Measurements from ENCODE around the gene PDLIM1. TPM values are rescaled to one million over a fixed set of nuclear protein-coding genes. Genes with fewer than 3 reads are reported as not detected.

PDLIM1 gene
- total and polyA plus RNA-seq, 2 of the 13 experiments (the other 11 are each of a cell fraction or from before 2014, with no cell fraction given) = 119 to 123 TPM

DNA sequence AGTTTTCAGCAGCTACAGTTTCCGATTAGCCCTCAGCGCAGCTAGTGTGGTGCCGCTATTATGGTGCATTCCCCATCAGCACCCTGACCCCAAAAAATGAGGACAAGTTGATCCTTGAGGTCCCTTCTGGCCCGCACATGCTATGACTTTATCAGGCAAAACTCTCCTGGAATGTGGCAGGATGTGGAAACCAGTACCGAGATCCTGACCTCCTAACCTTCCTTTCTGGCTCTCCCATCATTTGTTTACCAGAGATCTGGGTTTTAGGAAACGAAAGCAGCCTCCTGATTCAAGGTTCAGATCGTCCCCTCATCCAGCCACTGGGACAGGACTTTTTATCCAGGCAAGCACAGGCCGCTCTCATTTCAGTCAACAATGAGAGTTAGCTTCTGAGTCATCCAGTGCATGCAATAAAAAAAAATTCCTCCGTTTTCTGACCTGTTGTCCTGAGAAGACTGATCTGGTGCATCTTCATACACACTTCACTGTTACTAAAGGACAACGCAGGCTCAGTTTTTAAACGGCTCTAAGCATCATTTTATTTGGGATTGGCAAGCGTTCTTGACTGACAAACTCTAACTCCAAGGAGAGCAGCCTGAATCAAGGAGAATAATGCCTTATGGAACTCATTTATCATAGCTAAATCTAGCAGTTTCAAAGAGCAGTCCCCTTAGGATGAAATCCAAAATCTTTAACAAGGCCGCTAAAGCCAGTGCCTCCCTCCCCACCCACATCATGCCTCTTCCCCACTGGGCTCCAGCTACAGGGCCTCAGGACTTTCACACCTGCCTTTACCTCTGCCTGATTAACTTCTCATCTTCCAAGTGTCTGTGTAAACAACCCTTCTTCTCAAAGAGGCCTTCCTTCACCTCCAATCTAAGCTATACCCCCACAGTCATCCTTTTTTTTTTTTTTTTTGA lies 17.1 kb downstream of the PDLIM1 start (continued):
- TF ChIP-seq, protein P1, sequence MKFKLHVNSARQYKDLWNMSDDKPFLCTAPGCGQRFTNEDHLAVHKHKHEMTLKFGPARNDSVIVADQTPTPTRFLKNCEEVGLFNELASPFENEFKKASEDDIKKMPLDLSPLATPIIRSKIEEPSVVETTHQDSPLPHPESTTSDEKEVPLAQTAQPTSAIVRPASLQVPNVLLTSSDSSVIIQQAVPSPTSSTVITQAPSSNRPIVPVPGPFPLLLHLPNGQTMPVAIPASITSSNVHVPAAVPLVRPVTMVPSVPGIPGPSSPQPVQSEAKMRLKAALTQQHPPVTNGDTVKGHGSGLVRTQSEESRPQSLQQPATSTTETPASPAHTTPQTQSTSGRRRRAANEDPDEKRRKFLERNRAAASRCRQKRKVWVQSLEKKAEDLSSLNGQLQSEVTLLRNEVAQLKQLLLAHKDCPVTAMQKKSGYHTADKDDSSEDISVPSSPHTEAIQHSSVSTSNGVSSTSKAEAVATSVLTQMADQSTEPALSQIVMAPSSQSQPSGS (CRISPR knock-in tag; IDR thresholded peaks at IDR 0.05) = peak; percentile 47; the same call in 1 of the 2 replicates
- TF ChIP-seq ZNF619 (CRISPR knock-in tag; IDR thresholded peaks at IDR 0.05) (peak; percentile 89; the same call in 1 of the 2 replicates), ZNF766 (CRISPR knock-in tag; IDR thresholded peaks at IDR 0.05; ENCODE audit: borderline replicate concordance) (0 out of 2 replicates have a peak, but pooled peaks have one; percentile 30), SAP130 (CRISPR knock-in tag; IDR thresholded peaks at IDR 0.05; ENCODE audit: low read depth) (peak; percentile 73), ZNF615 (CRISPR knock-in tag; IDR thresholded peaks at IDR 0.05; ENCODE audit: borderline replicate concordance) (0 out of 2 replicates have a peak, but pooled peaks have one; percentile 48), KAT8 (CRISPR knock-in tag; IDR thresholded peaks at IDR 0.05) (0 out of 2 replicates have a peak, but pooled peaks have one; percentile 42), GATAD2A (CRISPR knock-in tag; IDR thresholded peaks at IDR 0.05) (peak; percentile 89), SMAD3 (CRISPR knock-in tag; IDR thresholded peaks at IDR 0.05) (peak; percentile 62; the same call in 1 of the 2 replicates), NR2F1 (CRISPR knock-in tag; IDR thresholded peaks at IDR 0.05) (peak; percentile 91 to 94), PHF21A (CRISPR knock-in tag; IDR thresholded peaks at IDR 0.05) (peak; percentile 98), PPARG (CRISPR knock-in tag; conservative IDR thresholded peaks at IDR 0.05) (peak; percentile 74), SIX1 (CRISPR knock-in tag; IDR thresholded peaks at IDR 0.05; ENCODE audit: borderline replicate concordance) (peak; percentile 54; the same call in 1 of the 2 replicates), ZNF468 (CRISPR knock-in tag; IDR thresholded peaks at IDR 0.05) (0 out of 2 replicates have a peak, but pooled peaks have one; percentile 55), NR2C2 (CRISPR knock-in tag; IDR thresholded peaks at IDR 0.05; ENCODE audit: borderline replicate concordance) (peak; percentile 75; the same call in 1 of the 2 replicates), CEBPG (CRISPR knock-in tag; IDR thresholded peaks at IDR 0.05) (peak; percentile 48), ARNT2 (CRISPR knock-in tag; IDR thresholded peaks at IDR 0.05; ENCODE audit: low read depth) (no peak), ZNF691 (CRISPR knock-in tag; IDR thresholded peaks at IDR 0.05; ENCODE audit: borderline replicate concordance, low read depth) (no peak), FOSL1 (CRISPR knock-in tag; IDR thresholded peaks at IDR 0.05; ENCODE audit: borderline replicate concordance) (peak; percentile 58; the same call in 1 of the 2 replicates), HMG20A (CRISPR knock-in tag; IDR thresholded peaks at IDR 0.05; ENCODE audit: borderline replicate concordance) (peak; percentile 69; the same call in 1 of the 2 replicates)
- TF ChIP-seq, protein P2, sequence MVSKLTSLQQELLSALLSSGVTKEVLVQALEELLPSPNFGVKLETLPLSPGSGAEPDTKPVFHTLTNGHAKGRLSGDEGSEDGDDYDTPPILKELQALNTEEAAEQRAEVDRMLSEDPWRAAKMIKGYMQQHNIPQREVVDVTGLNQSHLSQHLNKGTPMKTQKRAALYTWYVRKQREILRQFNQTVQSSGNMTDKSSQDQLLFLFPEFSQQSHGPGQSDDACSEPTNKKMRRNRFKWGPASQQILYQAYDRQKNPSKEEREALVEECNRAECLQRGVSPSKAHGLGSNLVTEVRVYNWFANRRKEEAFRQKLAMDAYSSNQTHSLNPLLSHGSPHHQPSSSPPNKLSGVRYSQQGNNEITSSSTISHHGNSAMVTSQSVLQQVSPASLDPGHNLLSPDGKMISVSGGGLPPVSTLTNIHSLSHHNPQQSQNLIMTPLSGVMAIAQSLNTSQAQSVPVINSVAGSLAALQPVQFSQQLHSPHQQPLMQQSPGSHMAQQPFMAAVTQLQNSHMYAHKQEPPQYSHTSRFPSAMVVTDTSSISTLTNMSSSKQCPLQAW (CRISPR knock-in tag; IDR thresholded peaks at IDR 0.05) = peak; percentile 67; the same call in 1 of the 2 replicates
